ENCODE measurements around the gene PKIG. TPM values are rescaled to one million over a fixed set of nuclear protein-coding genes. Genes with fewer than 3 reads are reported as not detected.

PKIG gene
- total and polyA plus RNA-seq, 11 donors: 155 to 286 (median 200) TPM

GRCh38 chr20:44624743-44625271 lies 42.4 kb downstream of the PKIG start:
- no peaks in the 10 kb centered on the region for H3K27me3 ChIP-seq
- 88 to 98% (median 95%) methylated on average over 6 of the region's 6 CpGs for WGBS, 4 donors
- DNase-seq (no peak), ATAC-seq (no peak)
- no peak overlapping the region for H3K4me3 ChIP-seq
- no peak overlapping the region for H3K27ac ChIP-seq
- peaks cover 0 to 7% (median 0%) of the 10 kb centered on the region in 12 donors for H3K9me3 ChIP-seq
- peaks cover 0 to 8% (median 0%) of the 10 kb centered on the region in 12 donors for H3K4me1 ChIP-seq
- TF ChIP-seq CTCF (IDR thresholded peaks at IDR 0.05): no peak
- no peak for TF ChIP-seq POLR2A (IDR thresholded peaks at IDR 0.05)
- intact Hi-C loops (cut with DNase I): no loop called here
- H3K36me3 ChIP-seq: peaks cover 0 to 87% (median 37%) of the 10 kb centered on the region in 9 donors

- Histone ChIP-seq H3K4me1 (peaks cover 0 to 8% (median 0%) of the 10 kb centered on the region in 12 donors), H3K36me3 (peaks cover 0 to 81% (median 31%) of the 10 kb centered on the region in 9 donors), H3K4me3 (no peak overlapping the region), H3K27ac (no peak overlapping the region), H3K9me3 (peaks cover 0 to 7% (median 0%) of the 10 kb centered on the region in 12 donors), H3K27me3 (no peaks in the 10 kb centered on the region)
- TF ChIP-seq CTCF (IDR thresholded peaks at IDR 0.05) (no peak), POLR2A (IDR thresholded peaks at IDR 0.05) (no peak)
- no peak for ATAC-seq
- DNase-seq: no peak
- intact Hi-C loops (cut with DNase I): no loop called here
- WGBS, 4 donors: 96 to 100% (median 99%) methylated on average over 3 to 8 of the region's 8 CpGs
Observed at GRCh38 chr20:44625361-44625760, 43.0 kb downstream of the PKIG start.

GRCh38 chr20:44626278-44626677 lies 43.9 kb downstream of the PKIG start:
- Histone ChIP-seq H3K4me3 (no peak overlapping the region), H3K4me1 (peaks cover 0 to 8% (median 0%) of the 10 kb centered on the region in 12 donors), H3K36me3 (peaks cover 0 to 72% (median 22%) of the 10 kb centered on the region in 9 donors), H3K9me3 (peaks cover 0 to 7% (median 0%) of the 10 kb centered on the region in 12 donors), H3K27ac (no peak overlapping the region), H3K27me3 (no peaks in the 10 kb centered on the region)
- ATAC-seq (no peak), DNase-seq (no peak)
- no peak for TF ChIP-seq POLR2A (IDR thresholded peaks at IDR 0.05)
- no peak for TF ChIP-seq CTCF (IDR thresholded peaks at IDR 0.05)
- WGBS, 4 donors: 93 to 95% (median 95%) methylated on average over 7 of the region's 7 CpGs
- intact Hi-C loops (cut with DNase I): no loop called here

GRCh38 chr20:44627364-44628010 lies 45.1 kb downstream of the PKIG start:
- ATAC-seq: no peak
- H3K36me3 ChIP-seq: peaks cover 0 to 62% (median 13%) of the 10 kb centered on the region in 9 donors
- DNase-seq: no peak
- H3K9me3 ChIP-seq: peaks cover 0 to 7% (median 0%) of the 10 kb centered on the region in 12 donors
- H3K27me3 ChIP-seq: no peaks in the 10 kb centered on the region
- intact Hi-C loops (cut with DNase I): no loop called here
- H3K4me3 ChIP-seq: no peak overlapping the region
- H3K27ac ChIP-seq: no peak overlapping the region
- 92 to 96% (median 92%) methylated on average over 13 of the region's 13 CpGs for WGBS, 4 donors
- TF ChIP-seq POLR2A (IDR thresholded peaks at IDR 0.05): no peak
- no peak for TF ChIP-seq CTCF (IDR thresholded peaks at IDR 0.05)
- peaks cover 0 to 13% (median 6%) of the 10 kb centered on the region in 12 donors for H3K4me1 ChIP-seq

Data from heart left ventricle (tissue), 16 donors.